Measurements from ENCODE around the gene CNGB1.
"Not testable (repeated sequence)": the region's sequence is repeated elsewhere in the genome, so short reads cannot be mapped to it uniquely, and the experiment has no call there.

The CNGB1 gene

DNA sequence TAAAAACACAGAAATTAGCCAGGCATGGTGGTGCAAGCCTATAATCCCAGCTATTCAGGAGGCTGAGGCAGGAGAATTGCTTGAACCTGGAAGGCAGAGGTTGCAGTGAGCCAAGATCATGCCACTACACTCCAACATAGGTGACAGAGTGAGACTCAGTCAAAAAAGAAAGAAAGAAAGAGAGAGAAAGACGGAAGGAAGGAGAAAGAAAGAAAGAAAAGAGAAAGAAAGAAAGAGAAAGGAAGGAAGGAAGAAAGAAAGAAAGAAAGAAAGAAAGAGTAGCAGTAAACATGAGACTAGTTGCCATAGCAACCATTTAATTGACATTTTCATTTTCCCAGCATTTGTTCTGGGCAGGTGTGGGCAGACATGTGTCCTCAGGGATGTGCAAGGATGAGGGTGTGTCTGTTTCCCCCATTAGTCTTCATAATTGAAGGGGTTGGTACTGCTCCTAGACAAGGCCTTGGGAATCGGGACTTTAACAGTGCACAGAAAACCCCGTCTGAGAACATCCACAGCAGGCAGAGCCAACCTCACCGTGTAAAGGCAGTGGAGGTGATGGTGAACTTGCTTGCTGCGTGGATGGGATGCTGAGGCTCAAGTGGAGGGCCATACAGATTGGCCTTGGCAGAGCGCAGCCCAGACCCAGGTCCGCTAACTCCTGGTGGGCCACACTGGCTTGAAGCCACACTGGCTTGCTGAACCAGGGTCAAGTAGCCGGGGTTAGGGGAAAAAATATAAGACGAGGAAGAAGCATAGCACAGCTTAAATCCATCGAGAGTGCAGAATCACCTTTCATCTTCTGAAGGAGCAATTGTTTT lies 133.4 kb downstream of the CNGB1 start:
- no peak for DNase-seq (ENCODE audit: extremely low read depth in 1 of 2, low read depth in 1 of 2)

DNA sequence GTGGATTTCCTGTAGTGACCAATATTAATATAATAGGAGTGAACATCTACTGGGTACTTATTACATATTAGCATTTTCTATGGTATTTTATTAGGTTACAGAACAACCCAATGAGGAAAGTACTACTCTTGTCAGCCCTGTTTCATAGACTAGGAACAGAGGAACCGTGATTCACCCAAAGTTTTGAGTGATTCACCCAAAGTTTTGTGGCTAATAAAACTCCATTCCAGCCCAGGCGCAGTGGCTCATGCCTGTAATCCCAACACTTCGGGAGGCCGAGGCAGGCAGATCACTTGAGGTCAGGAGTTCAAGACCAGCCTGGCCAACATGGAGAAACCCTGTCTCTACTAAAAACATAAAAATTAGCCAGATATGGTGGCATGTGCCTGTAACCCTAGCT lies 135.5 kb downstream of the CNGB1 start:
- not testable (repeated sequence) for DNase-seq (ENCODE audit: extremely low read depth in 1 of 2, low read depth in 1 of 2)

DNA sequence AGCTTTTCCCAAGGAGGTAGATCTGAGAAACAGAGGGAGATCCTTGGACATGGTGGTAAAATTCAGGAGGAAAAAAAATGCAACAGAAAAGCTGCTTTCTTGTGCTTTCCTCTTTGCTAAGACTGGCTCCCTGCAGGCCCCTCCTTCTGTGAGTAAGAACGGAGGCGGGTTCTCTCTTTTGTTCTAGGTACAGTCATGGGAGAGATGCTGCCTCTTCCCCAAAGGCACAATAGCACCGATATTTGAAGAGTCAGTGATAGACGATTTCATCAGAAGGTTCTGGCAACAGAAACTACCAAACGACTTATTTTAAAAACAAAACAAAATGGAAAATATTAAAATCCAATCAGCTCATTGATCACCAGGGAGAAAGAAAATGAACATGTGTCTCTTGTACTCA lies 136.0 kb downstream of the CNGB1 start:
- no peak for DNase-seq (ENCODE audit: extremely low read depth in 1 of 2, low read depth in 1 of 2)

Measured in activated CD8-positive, alpha-beta memory T cell treated with anti-CD3 and anti-CD28 coated beads for 1 hour (primary cell).